Frontal cortex (tissue), 4 donors: Measurements from ENCODE around the gene DCLK2. TPM values are rescaled to one million over a fixed set of nuclear protein-coding genes. Genes with fewer than 3 reads are reported as not detected.

Experiments
- DNase-seq, 2 donors: peaks; one replicate each; pipeline ENCODE4 v3.0.0; 2012; ENCODE audit warnings: low spot score in 2 of 2
- FAIRE-seq: peaks from 2 replicates; lab custom pipeline; 2012; peaks lifted over from hg19 to GRCh38; lab: Jason Lieb, UNC
- total RNA-seq: library from RNA; depleted of rRNA; stranded (reverse); fragments of >200 nt; gene quantifications from one replicate; pipeline ENCODE4 v1.2.3, GENCODE V29; 2014
- donor health status: control.
- donor health status: control.
- donor health status: control.

DCLK2 gene
- total RNA-seq, 1 donor from 2014 or later = 75.4 TPM

GRCh38 chr4:150230561-150230960 is 152.3 kb downstream of the DCLK2 start:
- FAIRE-seq (no peak), DNase-seq (no peak)

- DNase-seq (no peak), FAIRE-seq (no peak)
Measured at GRCh38 chr4:150231107-150231770, 153.0 kb downstream of the DCLK2 start.

GRCh38 chr4:150232029-150232428 is 153.8 kb downstream of the DCLK2 start:
- no peak for DNase-seq
- FAIRE-seq = no peak

- DNase-seq (no peak), FAIRE-seq (no peak)
Measured at GRCh38 chr4:150234246-150234645, 156.0 kb downstream of the DCLK2 start.

GRCh38 chr4:150235317-150235716 is 157.1 kb downstream of the DCLK2 start:
- DNase-seq (no peak), FAIRE-seq (no peak)

- DNase-seq = no peak
- no peak for FAIRE-seq
Measured at GRCh38 chr4:150235808-150236271, 157.6 kb downstream of the DCLK2 start.

- DNase-seq (no peak), FAIRE-seq (no peak)
Measured at GRCh38 chr4:150236626-150237025, 158.4 kb downstream of the DCLK2 start.

GRCh38 chr4:150237110-150237872 is 159.0 kb downstream of the DCLK2 start:
- FAIRE-seq (no peak), DNase-seq (no peak)

- no peak for DNase-seq
- no peak for FAIRE-seq
Measured at GRCh38 chr4:150238591-150238990, 160.3 kb downstream of the DCLK2 start.

- FAIRE-seq = no peak
- DNase-seq = no peak
Measured at GRCh38 chr4:150240011-150240410, 161.8 kb downstream of the DCLK2 start.

- FAIRE-seq (no peak), DNase-seq (peak in 1 of 2 donors; percentile 35)
Measured at GRCh38 chr4:150242820-150243458, 164.7 kb downstream of the DCLK2 start.

GRCh38 chr4:150243932-150244331 is 165.7 kb downstream of the DCLK2 start:
- DNase-seq (no peak), FAIRE-seq (no peak)

- no peak for FAIRE-seq
- no peak for DNase-seq
Measured at GRCh38 chr4:150244600-150244999, 166.4 kb downstream of the DCLK2 start.

- FAIRE-seq = no peak
- DNase-seq = no peak
Measured at GRCh38 chr4:150247184-150247583, 168.9 kb downstream of the DCLK2 start.

GRCh38 chr4:150248181-150248580 is 169.9 kb downstream of the DCLK2 start:
- FAIRE-seq = no peak
- no peak for DNase-seq

GRCh38 chr4:150250293-150250997 is 172.2 kb downstream of the DCLK2 start:
- FAIRE-seq (no peak), DNase-seq (no peak)

GRCh38 chr4:150250998-150251651 is 172.9 kb downstream of the DCLK2 start:
- DNase-seq (peak in 1 of 2 donors; percentile 47), FAIRE-seq (no peak)

GRCh38 chr4:150251752-150252190 is 173.5 kb downstream of the DCLK2 start:
- FAIRE-seq (no peak), DNase-seq (no peak)

GRCh38 chr4:150252306-150252705 is 174.1 kb downstream of the DCLK2 start:
- DNase-seq = no peak
- FAIRE-seq = no peak

- DNase-seq = no peak
- FAIRE-seq = no peak
Measured at GRCh38 chr4:150252741-150253140, 174.5 kb downstream of the DCLK2 start.
